GM10266 (cell line): ENCODE data around the gene EPB41L2.

Experiments
- DNase-seq: peaks from one replicate; pipeline ENCODE4 v3.0.0; 2012; ENCODE audit errors: extremely low spot score
- CTCF ChIP-seq: IDR thresholded peaks from 2 replicates; pipeline ENCODE4 v1.5.1; 2012; ENCODE audit warnings: mild to moderate bottlenecking, low read depth; ENCODE audit not compliant: control insufficient read depth, insufficient read depth; ENCODE audit errors: missing control alignments

The EPB41L2 gene

GRCh38 chr6:131070061-131070460 is 7.0 kb upstream of the EPB41L2 start:
- TF ChIP-seq CTCF: no peak
- no peak for DNase-seq

- DNase-seq: no peak
These were observed 5.1 kb upstream of the EPB41L2 start for GRCh38 chr6:131068165-131068564.

GRCh38 chr6:131067521-131067920 is 4.5 kb upstream of the EPB41L2 start:
- no peak for TF ChIP-seq CTCF

More at GRCh38 chr6:131068165-131068564, 5.1 kb upstream of the EPB41L2 start:
- TF ChIP-seq CTCF: no peak

GRCh38 chr6:131065824-131066171 is 2.8 kb upstream of the EPB41L2 start:
- no peak for DNase-seq
- TF ChIP-seq CTCF: no peak

More at GRCh38 chr6:131067521-131067920, 4.5 kb upstream of the EPB41L2 start:
- no peak for DNase-seq

- no peak for TF ChIP-seq CTCF
- no peak for DNase-seq
These were observed 2.2 kb upstream of the EPB41L2 start for GRCh38 chr6:131065112-131065823.

- no peak for TF ChIP-seq CTCF
- peak; percentile 43 for DNase-seq
These were observed 773 bp upstream of the EPB41L2 start for GRCh38 chr6:131063764-131064272.

GRCh38 chr6:131062241-131063027 is 611 bp downstream of the EPB41L2 start:
- peak; percentile 37 for DNase-seq

More at GRCh38 chr6:131062241-131063027, 611 bp downstream of the EPB41L2 start:
- TF ChIP-seq CTCF: no peak
